OCI-LY3 (cell line): ENCODE results near the gene COL13A1.

Experiments used
- EZH2phosphoT487 ChIP-seq: fragments of 200-600 bp; shearing (Covaris generic); IDR thresholded peaks from 2 replicates; pipeline ENCODE4 v1.6.1; 2018; ENCODE audit warnings: antibody characterized with exemption, mixed run types, low read depth
- TF ChIP-seq, protein P1 (sequence below): fragments of 200-600, 300-600 bp; sonication (generic); IDR thresholded peaks from 2 replicates; pipeline ENCODE4 v1.5.1; 2014; ENCODE audit warnings: antibody characterized with exemption, low read length, low read depth

- TF ChIP-seq, protein P1, sequence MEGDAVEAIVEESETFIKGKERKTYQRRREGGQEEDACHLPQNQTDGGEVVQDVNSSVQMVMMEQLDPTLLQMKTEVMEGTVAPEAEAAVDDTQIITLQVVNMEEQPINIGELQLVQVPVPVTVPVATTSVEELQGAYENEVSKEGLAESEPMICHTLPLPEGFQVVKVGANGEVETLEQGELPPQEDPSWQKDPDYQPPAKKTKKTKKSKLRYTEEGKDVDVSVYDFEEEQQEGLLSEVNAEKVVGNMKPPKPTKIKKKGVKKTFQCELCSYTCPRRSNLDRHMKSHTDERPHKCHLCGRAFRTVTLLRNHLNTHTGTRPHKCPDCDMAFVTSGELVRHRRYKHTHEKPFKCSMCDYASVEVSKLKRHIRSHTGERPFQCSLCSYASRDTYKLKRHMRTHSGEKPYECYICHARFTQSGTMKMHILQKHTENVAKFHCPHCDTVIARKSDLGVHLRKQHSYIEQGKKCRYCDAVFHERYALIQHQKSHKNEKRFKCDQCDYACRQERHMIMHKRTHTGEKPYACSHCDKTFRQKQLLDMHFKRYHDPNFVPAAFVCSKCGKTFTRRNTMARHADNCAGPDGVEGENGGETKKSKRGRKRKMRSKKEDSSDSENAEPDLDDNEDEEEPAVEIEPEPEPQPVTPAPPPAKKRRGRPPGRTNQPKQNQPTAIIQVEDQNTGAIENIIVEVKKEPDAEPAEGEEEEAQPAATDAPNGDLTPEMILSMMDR, result no peak
- no peak for TF ChIP-seq EZH2phosphoT487
Measured at GRCh38 chr10:69956741-69957230, 155.1 kb downstream of the COL13A1 start.
